SJCRH30 (cell line): ENCODE data around the gene IQCH. TPM values are rescaled to one million over a fixed set of nuclear protein-coding genes. Genes with fewer than 3 reads are reported as not detected.
"Not testable (repeated sequence)": the region's sequence is repeated elsewhere in the genome, so short reads cannot be mapped to it uniquely, and the experiment has no call there.

Source experiments
- DNase-seq, 2 experiments: peaks; one replicate each; pipeline ENCODE4 v3.0.0-alpha.2; 2015 to 2020
- H3K27ac ChIP-seq: fragments of 250-450 bp; sonication (Bioruptor Pico); 2 replicates; pipeline ENCODE4 v1.5.1; 2020; ENCODE audit warnings: mild to moderate bottlenecking, moderate library complexity
- H3K27me3 ChIP-seq: fragments of 250-450 bp; sonication (Bioruptor Pico); 2 replicates; pipeline ENCODE4 v1.5.1; 2020; ENCODE audit warnings: mild to moderate bottlenecking, moderate library complexity
- H3K36me3 ChIP-seq: fragments of 250-450 bp; sonication (Bioruptor Pico); 2 replicates; pipeline ENCODE4 v1.5.1; 2020; ENCODE audit warnings: mild to moderate bottlenecking, moderate library complexity
- H3K4me1 ChIP-seq: fragments of 250-450 bp; sonication (Bioruptor Pico); 2 replicates; pipeline ENCODE4 v1.5.1; 2020; ENCODE audit warnings: mild to moderate bottlenecking, moderate library complexity
- H3K4me3 ChIP-seq: fragments of 250-450 bp; sonication (Bioruptor Pico); 2 replicates; pipeline ENCODE4 v1.5.1; 2020; ENCODE audit warnings: mild to moderate bottlenecking, moderate library complexity
- H3K9me3 ChIP-seq: fragments of 250-450 bp; sonication (Bioruptor Pico); replicated peaks from 2 replicates; pipeline ENCODE4 v1.5.1; 2020; ENCODE audit warnings: mild to moderate bottlenecking, moderate library complexity
- total RNA-seq: library from RNA; depleted of rRNA; stranded (reverse); fragments of >200 nt; shearing (Covaris generic); gene quantifications from 2 replicates; pipeline ENCODE4 v1.2.3, GENCODE V29; 2014

Gene IQCH
- total RNA-seq, 1 experiment from 2014 or later: 3.2 TPM

GRCh38 chr15:67420137-67420536 is 165.6 kb downstream of the IQCH start:
- no peaks in the 10 kb centered on the region for H3K9me3 ChIP-seq
- no peaks in the 10 kb centered on the region for H3K27me3 ChIP-seq
- H3K27ac ChIP-seq: no peak overlapping the region
- no peaks in the 10 kb centered on the region for H3K36me3 ChIP-seq
- no peak overlapping the region for H3K4me3 ChIP-seq
- H3K4me1 ChIP-seq: no peaks in the 10 kb centered on the region
- DNase-seq: no peak

GRCh38 chr15:67421105-67421504 is 166.5 kb downstream of the IQCH start:
- DNase-seq: no peak
- no peaks in the 10 kb centered on the region for H3K9me3 ChIP-seq
- no peak overlapping the region for H3K27ac ChIP-seq
- no peaks in the 10 kb centered on the region for H3K4me1 ChIP-seq
- H3K36me3 ChIP-seq: no peaks in the 10 kb centered on the region
- H3K4me3 ChIP-seq: no peak overlapping the region
- H3K27me3 ChIP-seq: no peaks in the 10 kb centered on the region

GRCh38 chr15:67422296-67422695 is 167.7 kb downstream of the IQCH start:
- Histone ChIP-seq H3K27ac (no peak overlapping the region), H3K27me3 (no peaks in the 10 kb centered on the region), H3K9me3 (no peaks in the 10 kb centered on the region), H3K4me1 (no peaks in the 10 kb centered on the region), H3K36me3 (no peaks in the 10 kb centered on the region), H3K4me3 (no peak overlapping the region)
- DNase-seq: no peak

GRCh38 chr15:67433495-67434099 is 179.0 kb downstream of the IQCH start:
- peak; percentile 54 to 78 for DNase-seq
- no peaks in the 10 kb centered on the region for H3K27me3 ChIP-seq
- H3K4me3 ChIP-seq: no peak overlapping the region
- H3K36me3 ChIP-seq: no peaks in the 10 kb centered on the region
- H3K4me1 ChIP-seq: peaks cover 13% of the 10 kb centered on the region
- 0 out of 2 replicates have a peak, but pooled peaks cover 3% of the 10 kb centered on the region for H3K9me3 ChIP-seq
- no peak overlapping the region for H3K27ac ChIP-seq

GRCh38 chr15:67436351-67437250 is 182.0 kb downstream of the IQCH start:
- Histone ChIP-seq H3K27ac (peak overlapping the region; percentile 66), H3K4me1 (peaks cover 13% of the 10 kb centered on the region), H3K4me3 (peak overlapping the region; percentile 14; the same call in 1 of the 2 replicates)
- H3K36me3 ChIP-seq, H3K27me3 ChIP-seq, H3K9me3 ChIP-seq: not testable (repeated sequence)
- DNase-seq: peak; percentile 87

- Histone ChIP-seq H3K4me3 (no peak overlapping the region), H3K4me1 (no peaks in the 10 kb centered on the region), H3K27me3 (no peaks in the 10 kb centered on the region), H3K9me3 (0 out of 2 replicates have a peak, but pooled peaks cover 3% of the 10 kb centered on the region), H3K36me3 (no peaks in the 10 kb centered on the region), H3K27ac (no peak overlapping the region)
- DNase-seq: no peak
These were observed 189.5 kb downstream of the IQCH start for GRCh38 chr15:67444100-67444499.

- Histone ChIP-seq H3K27ac (no peak overlapping the region), H3K27me3 (no peaks in the 10 kb centered on the region), H3K9me3 (0 out of 2 replicates have a peak, but pooled peaks cover 9% of the 10 kb centered on the region), H3K4me3 (no peak overlapping the region), H3K36me3 (no peaks in the 10 kb centered on the region), H3K4me1 (no peaks in the 10 kb centered on the region)
- DNase-seq: no peak
These were observed 191.9 kb downstream of the IQCH start for GRCh38 chr15:67446449-67446848.

- not testable (repeated sequence) for H3K4me1 ChIP-seq, H3K36me3 ChIP-seq, H3K4me3 ChIP-seq, DNase-seq, H3K27me3 ChIP-seq, H3K27ac ChIP-seq
- H3K9me3 ChIP-seq: 0 out of 2 replicates have a peak, but pooled peaks cover 14% of the 10 kb centered on the region
These were observed 193.8 kb downstream of the IQCH start for GRCh38 chr15:67448372-67448771.

GRCh38 chr15:67453703-67454102 is 199.1 kb downstream of the IQCH start:
- not testable (repeated sequence) for H3K36me3 ChIP-seq, H3K27me3 ChIP-seq, H3K27ac ChIP-seq, H3K4me1 ChIP-seq, DNase-seq, H3K4me3 ChIP-seq
- 0 out of 2 replicates have a peak, but pooled peaks cover 17% of the 10 kb centered on the region for H3K9me3 ChIP-seq

GRCh38 chr15:67456677-67457529 is 202.3 kb downstream of the IQCH start:
- DNase-seq: peak; percentile 82 to 89
- Histone ChIP-seq H3K36me3 (no peaks in the 10 kb centered on the region), H3K9me3 (0 out of 2 replicates have a peak, but pooled peaks cover 12% of the 10 kb centered on the region), H3K4me3 (no peak overlapping the region), H3K27me3 (no peaks in the 10 kb centered on the region), H3K27ac (no peak overlapping the region), H3K4me1 (no peaks in the 10 kb centered on the region)

- no peak for DNase-seq
- no peaks in the 10 kb centered on the region for H3K4me1 ChIP-seq
- no peaks in the 10 kb centered on the region for H3K36me3 ChIP-seq
- H3K9me3 ChIP-seq: 0 out of 2 replicates have a peak, but pooled peaks cover 7% of the 10 kb centered on the region
- no peak overlapping the region for H3K27ac ChIP-seq
- H3K4me3 ChIP-seq: no peak overlapping the region
- H3K27me3 ChIP-seq: no peaks in the 10 kb centered on the region
These were observed 203.9 kb downstream of the IQCH start for GRCh38 chr15:67458331-67459029.

GRCh38 chr15:67460521-67460920 is 205.9 kb downstream of the IQCH start:
- Histone ChIP-seq H3K27me3 (no peaks in the 10 kb centered on the region), H3K9me3 (no peaks in the 10 kb centered on the region), H3K27ac (no peak overlapping the region), H3K4me1 (no peaks in the 10 kb centered on the region), H3K36me3 (no peaks in the 10 kb centered on the region), H3K4me3 (no peak overlapping the region)
- no peak for DNase-seq

- Histone ChIP-seq H3K4me1 (no peaks in the 10 kb centered on the region), H3K27ac (no peak overlapping the region), H3K9me3 (no peaks in the 10 kb centered on the region), H3K27me3 (no peaks in the 10 kb centered on the region), H3K4me3 (no peak overlapping the region), H3K36me3 (no peaks in the 10 kb centered on the region)
- DNase-seq: no peak
These were observed 207.1 kb downstream of the IQCH start for GRCh38 chr15:67461735-67462134.

GRCh38 chr15:67462875-67463274 is 208.3 kb downstream of the IQCH start:
- Histone ChIP-seq H3K4me1 (peaks cover 5% of the 10 kb centered on the region), H3K36me3 (no peaks in the 10 kb centered on the region), H3K4me3 (no peak overlapping the region), H3K9me3 (no peaks in the 10 kb centered on the region), H3K27ac (no peak overlapping the region), H3K27me3 (no peaks in the 10 kb centered on the region)
- DNase-seq: no peak
